Neural cell (in vitro differentiated cells): ENCODE measurements around the gene RPS6KA2. TPM values are rescaled to one million over a fixed set of nuclear protein-coding genes. Genes with fewer than 3 reads are reported as not detected.

ENCODE experiments used
- H2AFZ ChIP-seq: fragments of 200-600, 300-800 bp; sonication (generic), shearing (Covaris generic); 2 replicates; pipeline ENCODE4 v1.6.0; 2014; ENCODE audit warnings: low read depth, mild to moderate bottlenecking, antibody characterized with exemption, low read length, moderate library complexity
- H3F3A ChIP-seq: fragments of 200-600 bp; shearing (Covaris generic); 2 replicates; pipeline ENCODE4 v1.6.1; 2016; ENCODE audit warnings: mild to moderate bottlenecking, moderate library complexity, mixed read lengths, antibody characterized with exemption, low read length; ENCODE audit not compliant: insufficient read depth, poor library complexity, severe bottlenecking
- H3K27ac ChIP-seq: fragments of 200-600, 300-800 bp; sonication (generic), shearing (Covaris generic); 2 replicates; pipeline ENCODE4 v1.5.1; 2014; ENCODE audit warnings: mild to moderate bottlenecking, low read length, moderate library complexity
- H3K27me3 ChIP-seq: fragments of 300-800, 200-600 bp; sonication (generic), shearing (Covaris generic); 2 replicates; pipeline ENCODE4 v1.6.0; 2014; ENCODE audit warnings: mild to moderate bottlenecking, low read depth, low read length, moderate library complexity; ENCODE audit not compliant: insufficient read depth
- H3K36me3 ChIP-seq: fragments of 300-800, 200-600 bp; sonication (generic), shearing (Covaris generic); 2 replicates; pipeline ENCODE4 v1.5.1; 2014; ENCODE audit warnings: mild to moderate bottlenecking, antibody characterized with exemption, low read length, moderate library complexity; ENCODE audit not compliant: insufficient read depth
- H3K4me2 ChIP-seq: fragments of 300-800, 200-600 bp; sonication (generic), shearing (Covaris generic); 2 replicates; pipeline ENCODE4 v1.6.0; 2014; ENCODE audit warnings: mild to moderate bottlenecking, low read length
- H3K4me3 ChIP-seq: fragments of 300-800, 200-600 bp; sonication (generic), shearing (Covaris generic); 2 replicates; pipeline ENCODE4 v1.5.1; 2014; ENCODE audit warnings: mild to moderate bottlenecking, low read length, moderate library complexity
- H3K79me2 ChIP-seq: fragments of 200-600 bp; shearing (Covaris generic); replicated peaks from 2 replicates; pipeline ENCODE4 v1.6.0; 2014; ENCODE audit warnings: mild to moderate bottlenecking, low read length, moderate library complexity; ENCODE audit not compliant: insufficient read depth
- H3K9ac ChIP-seq: fragments of 300-800, 200-600 bp; sonication (generic), shearing (Covaris generic); 2 replicates; pipeline ENCODE4 v1.6.1; 2016; ENCODE audit warnings: mild to moderate bottlenecking, low read length, mixed read lengths
- H3K9me2 ChIP-seq: fragments of 200-600 bp; shearing (Covaris generic); 2 replicates; pipeline ENCODE4 v1.6.1; 2016; ENCODE audit warnings: mild to moderate bottlenecking, low read length, mixed read lengths; ENCODE audit not compliant: insufficient read depth
- H3K9me3 ChIP-seq: fragments of 200-600, 300-800 bp; sonication (generic), shearing (Covaris generic); 2 replicates; pipeline ENCODE4 v1.6.1; 2016; ENCODE audit warnings: mild to moderate bottlenecking, mixed run types, low read length, moderate library complexity, mixed read lengths
- H4K20me1 ChIP-seq: fragments of 200-600 bp; shearing (Covaris generic); 2 replicates; pipeline ENCODE4 v1.6.1; 2016; ENCODE audit warnings: mild to moderate bottlenecking, mixed run types; ENCODE audit not compliant: insufficient read depth
- EP300 ChIP-seq: fragments of 450-650 bp; conservative IDR thresholded peaks from 2 replicates; pipeline ENCODE4 v1.6.1; 2014; ENCODE audit warnings: antibody characterized with exemption, mild to moderate bottlenecking, moderate library complexity; ENCODE audit not compliant: poor library complexity, severe bottlenecking
- EZH2 ChIP-seq: fragments of 200-600, 300-800 bp; shearing (Covaris generic), sonication (generic); IDR thresholded peaks from 2 replicates; pipeline ENCODE4 v1.6.1; 2014; ENCODE audit warnings: antibody characterized with exemption, low read length, borderline replicate concordance, mild to moderate bottlenecking; ENCODE audit not compliant: insufficient read depth, poor library complexity, severe bottlenecking
- MXI1 ChIP-seq: fragments of 450-650 bp; conservative IDR thresholded peaks from 2 replicates; pipeline ENCODE4 v1.6.1; 2014; ENCODE audit warnings: antibody characterized with exemption, mild to moderate bottlenecking; ENCODE audit not compliant: poor library complexity, severe bottlenecking
- POLR2AphosphoS5 ChIP-seq: IDR thresholded peaks from 2 replicates; pipeline ENCODE4 v1.6.1; 2012
- RAD21 ChIP-seq: fragments of 450-650 bp; conservative IDR thresholded peaks from 2 replicates; pipeline ENCODE4 v1.6.1; 2014; ENCODE audit warnings: antibody characterized with exemption, mild to moderate bottlenecking, moderate library complexity
- SMC3 ChIP-seq: fragments of 450-650 bp; conservative IDR thresholded peaks from 2 replicates; pipeline ENCODE4 v1.6.1; 2014; ENCODE audit warnings: antibody characterized with exemption, mild to moderate bottlenecking, moderate library complexity; ENCODE audit not compliant: poor library complexity
- TAF1 ChIP-seq: IDR thresholded peaks from 2 replicates; pipeline ENCODE4 v1.6.1; 2012; ENCODE audit warnings: low read depth
- polyA plus RNA-seq: library from polyadenylated mRNA; depleted of rRNA; stranded (reverse); fragments of >200 nt; gene quantifications from 2 replicates; pipeline ENCODE4 v1.2.3, GENCODE V29; 2014
- TF ChIP-seq, protein P1 (sequence below): fragments of 450-650 bp; IDR thresholded peaks from 2 replicates; pipeline ENCODE4 v1.5.1; 2014; ENCODE audit warnings: antibody characterized with exemption, mild to moderate bottlenecking, moderate library complexity; ENCODE audit not compliant: poor library complexity, severe bottlenecking
- TF ChIP-seq, protein P2 (sequence below): IDR thresholded peaks from 2 replicates; pipeline ENCODE4 v1.6.1; 2012; ENCODE audit warnings: borderline replicate concordance

RPS6KA2 gene
- polyA plus RNA-seq, 1 donor from 2014 or later, result 34.3 TPM

DNA sequence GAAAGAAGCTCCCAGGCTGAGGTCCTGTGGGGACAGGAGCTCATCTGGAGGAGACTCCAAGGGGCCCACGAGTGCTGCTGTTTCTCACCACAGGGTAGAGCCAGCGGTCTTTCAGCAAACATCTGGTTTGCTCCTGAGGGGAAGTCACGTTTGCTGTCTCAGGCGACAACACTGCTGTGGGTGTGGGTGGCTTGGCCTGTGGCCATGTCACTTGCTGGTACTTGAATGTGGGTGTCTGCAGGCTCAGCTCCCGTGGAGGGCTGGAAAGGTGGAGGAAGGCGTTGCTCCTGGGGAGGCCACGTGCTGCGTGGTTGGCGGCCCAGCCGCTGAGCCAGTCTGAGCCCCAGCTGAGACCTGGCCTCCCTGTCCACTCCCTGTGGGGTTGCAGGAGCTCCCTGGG is 191.5 kb downstream of the RPS6KA2 start:
- H4K20me1 ChIP-seq, result no peaks in the 10 kb centered on the region
- H3K27me3 ChIP-seq, result no peaks in the 10 kb centered on the region
- H3K79me2 ChIP-seq, result no peaks in the 10 kb centered on the region
- TF ChIP-seq, protein P1, sequence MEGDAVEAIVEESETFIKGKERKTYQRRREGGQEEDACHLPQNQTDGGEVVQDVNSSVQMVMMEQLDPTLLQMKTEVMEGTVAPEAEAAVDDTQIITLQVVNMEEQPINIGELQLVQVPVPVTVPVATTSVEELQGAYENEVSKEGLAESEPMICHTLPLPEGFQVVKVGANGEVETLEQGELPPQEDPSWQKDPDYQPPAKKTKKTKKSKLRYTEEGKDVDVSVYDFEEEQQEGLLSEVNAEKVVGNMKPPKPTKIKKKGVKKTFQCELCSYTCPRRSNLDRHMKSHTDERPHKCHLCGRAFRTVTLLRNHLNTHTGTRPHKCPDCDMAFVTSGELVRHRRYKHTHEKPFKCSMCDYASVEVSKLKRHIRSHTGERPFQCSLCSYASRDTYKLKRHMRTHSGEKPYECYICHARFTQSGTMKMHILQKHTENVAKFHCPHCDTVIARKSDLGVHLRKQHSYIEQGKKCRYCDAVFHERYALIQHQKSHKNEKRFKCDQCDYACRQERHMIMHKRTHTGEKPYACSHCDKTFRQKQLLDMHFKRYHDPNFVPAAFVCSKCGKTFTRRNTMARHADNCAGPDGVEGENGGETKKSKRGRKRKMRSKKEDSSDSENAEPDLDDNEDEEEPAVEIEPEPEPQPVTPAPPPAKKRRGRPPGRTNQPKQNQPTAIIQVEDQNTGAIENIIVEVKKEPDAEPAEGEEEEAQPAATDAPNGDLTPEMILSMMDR, result no peak
- TF ChIP-seq POLR2AphosphoS5, result no peak
- TF ChIP-seq RAD21, result no peak
- TF ChIP-seq, protein P2, sequence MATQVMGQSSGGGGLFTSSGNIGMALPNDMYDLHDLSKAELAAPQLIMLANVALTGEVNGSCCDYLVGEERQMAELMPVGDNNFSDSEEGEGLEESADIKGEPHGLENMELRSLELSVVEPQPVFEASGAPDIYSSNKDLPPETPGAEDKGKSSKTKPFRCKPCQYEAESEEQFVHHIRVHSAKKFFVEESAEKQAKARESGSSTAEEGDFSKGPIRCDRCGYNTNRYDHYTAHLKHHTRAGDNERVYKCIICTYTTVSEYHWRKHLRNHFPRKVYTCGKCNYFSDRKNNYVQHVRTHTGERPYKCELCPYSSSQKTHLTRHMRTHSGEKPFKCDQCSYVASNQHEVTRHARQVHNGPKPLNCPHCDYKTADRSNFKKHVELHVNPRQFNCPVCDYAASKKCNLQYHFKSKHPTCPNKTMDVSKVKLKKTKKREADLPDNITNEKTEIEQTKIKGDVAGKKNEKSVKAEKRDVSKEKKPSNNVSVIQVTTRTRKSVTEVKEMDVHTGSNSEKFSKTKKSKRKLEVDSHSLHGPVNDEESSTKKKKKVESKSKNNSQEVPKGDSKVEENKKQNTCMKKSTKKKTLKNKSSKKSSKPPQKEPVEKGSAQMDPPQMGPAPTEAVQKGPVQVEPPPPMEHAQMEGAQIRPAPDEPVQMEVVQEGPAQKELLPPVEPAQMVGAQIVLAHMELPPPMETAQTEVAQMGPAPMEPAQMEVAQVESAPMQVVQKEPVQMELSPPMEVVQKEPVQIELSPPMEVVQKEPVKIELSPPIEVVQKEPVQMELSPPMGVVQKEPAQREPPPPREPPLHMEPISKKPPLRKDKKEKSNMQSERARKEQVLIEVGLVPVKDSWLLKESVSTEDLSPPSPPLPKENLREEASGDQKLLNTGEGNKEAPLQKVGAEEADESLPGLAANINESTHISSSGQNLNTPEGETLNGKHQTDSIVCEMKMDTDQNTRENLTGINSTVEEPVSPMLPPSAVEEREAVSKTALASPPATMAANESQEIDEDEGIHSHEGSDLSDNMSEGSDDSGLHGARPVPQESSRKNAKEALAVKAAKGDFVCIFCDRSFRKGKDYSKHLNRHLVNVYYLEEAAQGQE, result no peak
- TF ChIP-seq MXI1, result no peak
- no peak for TF ChIP-seq EP300
- TF ChIP-seq TAF1, result no peak
- no peak for TF ChIP-seq SMC3
- no peaks in the 10 kb centered on the region for H3K9me2 ChIP-seq
- no peak overlapping the region for H3K27ac ChIP-seq
- no peak overlapping the region for H3K9ac ChIP-seq
- H3K9me3 ChIP-seq, result no peaks in the 10 kb centered on the region
- no peak overlapping the region for H2AFZ ChIP-seq
- peaks cover 4% of the 10 kb centered on the region for H3K36me3 ChIP-seq
- no peaks in the 10 kb centered on the region for H3F3A ChIP-seq
- no peak overlapping the region for H3K4me2 ChIP-seq
- H3K4me3 ChIP-seq, result no peak overlapping the region

DNA sequence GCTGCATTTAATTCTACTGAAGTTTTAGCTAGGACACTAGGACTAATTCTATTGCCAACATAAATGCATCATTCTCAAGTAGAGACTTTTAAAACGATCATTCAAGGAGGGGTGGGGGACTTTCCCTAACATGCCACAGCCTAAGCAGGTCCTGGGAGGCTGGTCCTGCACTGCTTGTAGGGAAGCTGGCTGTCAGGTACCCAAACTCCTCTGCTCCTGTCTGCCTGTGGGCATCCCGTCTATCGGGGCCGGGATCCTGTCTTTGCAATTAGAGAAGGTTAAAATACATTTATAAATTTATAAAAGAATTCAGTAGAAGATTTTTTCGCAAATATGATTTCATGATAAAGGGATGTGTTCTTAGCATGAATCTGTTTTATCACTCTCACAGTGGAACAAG is 192.7 kb downstream of the RPS6KA2 start:
- no peak overlapping the region for H3K4me2 ChIP-seq
- H2AFZ ChIP-seq, result no peak overlapping the region
- H3K27me3 ChIP-seq, result no peaks in the 10 kb centered on the region
- no peak overlapping the region for H3K4me3 ChIP-seq
- no peak overlapping the region for H3K9ac ChIP-seq
- no peaks in the 10 kb centered on the region for H3K79me2 ChIP-seq
- no peaks in the 10 kb centered on the region for H3K9me3 ChIP-seq
- TF ChIP-seq POLR2AphosphoS5, result no peak
- no peak for TF ChIP-seq MXI1
- no peak for TF ChIP-seq RAD21
- TF ChIP-seq EZH2, result no peak
- TF ChIP-seq, protein P1, result no peak
- no peak for TF ChIP-seq EP300
- no peak for TF ChIP-seq SMC3
- TF ChIP-seq, protein P2, result no peak
- TF ChIP-seq TAF1, result no peak
- peaks cover 4% of the 10 kb centered on the region for H3K36me3 ChIP-seq
- no peaks in the 10 kb centered on the region for H4K20me1 ChIP-seq
- no peaks in the 10 kb centered on the region for H3K9me2 ChIP-seq
- no peaks in the 10 kb centered on the region for H3F3A ChIP-seq
- H3K27ac ChIP-seq, result no peak overlapping the region
